HG03060 (cell line): ENCODE measurements around the gene C20orf173.

Experiments
- ATAC-seq: cut with Tn5 transposase; IDR thresholded peaks from one replicate; pipeline ENCODE4 v1.9.1; 2021; ENCODE audit warnings: low read depth, moderate number of reproducible peaks; ENCODE audit not compliant: unreplicated experiment

The C20orf173 gene

DNA sequence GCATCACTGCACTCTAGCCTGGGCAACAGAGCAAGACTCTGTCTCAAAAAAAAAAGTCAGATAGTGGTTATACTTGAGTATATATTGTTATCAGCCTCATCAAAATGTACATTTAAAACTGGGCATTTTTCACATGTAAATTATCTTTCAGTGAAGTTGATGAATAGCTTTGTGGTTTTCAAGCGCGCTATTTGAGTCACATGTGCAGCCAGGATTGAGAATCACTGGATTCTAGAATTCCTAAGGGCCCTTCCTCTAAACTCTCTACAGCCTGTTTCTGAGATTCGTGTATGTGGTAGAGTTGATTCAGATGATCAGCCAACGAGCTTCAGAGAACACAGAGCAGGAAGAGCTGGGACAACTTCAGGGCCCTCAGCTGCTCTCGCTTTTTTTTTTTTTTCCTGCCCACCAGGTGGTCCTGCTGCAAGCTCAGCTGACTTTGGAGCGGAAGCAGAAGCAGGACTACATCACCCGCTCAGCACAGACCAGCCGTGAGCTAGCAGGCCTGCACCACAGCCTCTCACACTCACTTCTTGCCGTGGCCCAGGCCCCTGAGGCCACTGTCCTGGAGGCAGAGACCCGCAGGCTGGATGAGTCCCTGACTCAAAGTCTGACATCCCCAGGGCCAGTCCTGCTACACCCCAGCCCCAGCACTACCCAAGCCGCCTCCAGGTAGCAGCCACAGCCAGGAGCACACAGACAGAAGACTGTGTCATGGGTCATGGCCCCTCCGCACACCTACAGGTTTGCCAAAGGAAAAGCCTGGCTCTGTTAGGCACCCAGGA, 18.3 kb downstream of the C20orf173 start:
- no peak for ATAC-seq

DNA sequence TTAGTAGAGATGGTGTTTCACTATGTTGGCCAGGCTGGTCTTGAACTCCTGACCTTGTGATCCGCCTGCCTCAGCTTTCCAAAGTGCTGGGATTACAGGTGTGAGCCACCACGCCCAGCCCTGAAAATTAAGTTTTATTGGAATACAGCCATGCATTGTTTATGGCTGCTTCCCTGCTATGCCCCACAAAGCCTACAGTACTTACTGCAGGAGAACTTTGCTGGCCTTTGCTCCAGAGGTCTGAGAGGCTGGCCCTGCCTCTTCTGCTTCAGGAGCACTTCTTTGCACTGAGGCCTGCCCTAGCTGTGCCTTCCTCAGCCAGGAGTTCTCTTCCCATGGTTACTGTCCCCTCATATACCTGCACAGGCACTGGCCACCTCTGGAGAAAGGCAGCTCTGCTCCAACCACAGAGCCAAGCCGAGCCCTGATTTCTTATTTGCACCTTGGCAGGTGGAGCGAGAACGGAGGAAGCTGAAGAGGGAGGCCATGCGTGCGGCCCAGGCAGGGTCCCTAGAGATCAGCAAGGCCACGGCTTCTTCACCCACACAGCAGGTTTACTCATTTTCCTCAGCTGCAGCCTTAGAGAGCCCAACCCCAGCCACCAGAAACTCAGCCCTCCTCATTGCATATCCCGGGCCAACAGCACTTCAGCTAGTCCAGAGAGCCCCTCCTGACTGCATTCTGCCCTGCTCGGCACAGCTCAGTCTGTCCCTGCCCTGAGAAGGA, 20.8 kb downstream of the C20orf173 start:
- no peak for ATAC-seq

DNA sequence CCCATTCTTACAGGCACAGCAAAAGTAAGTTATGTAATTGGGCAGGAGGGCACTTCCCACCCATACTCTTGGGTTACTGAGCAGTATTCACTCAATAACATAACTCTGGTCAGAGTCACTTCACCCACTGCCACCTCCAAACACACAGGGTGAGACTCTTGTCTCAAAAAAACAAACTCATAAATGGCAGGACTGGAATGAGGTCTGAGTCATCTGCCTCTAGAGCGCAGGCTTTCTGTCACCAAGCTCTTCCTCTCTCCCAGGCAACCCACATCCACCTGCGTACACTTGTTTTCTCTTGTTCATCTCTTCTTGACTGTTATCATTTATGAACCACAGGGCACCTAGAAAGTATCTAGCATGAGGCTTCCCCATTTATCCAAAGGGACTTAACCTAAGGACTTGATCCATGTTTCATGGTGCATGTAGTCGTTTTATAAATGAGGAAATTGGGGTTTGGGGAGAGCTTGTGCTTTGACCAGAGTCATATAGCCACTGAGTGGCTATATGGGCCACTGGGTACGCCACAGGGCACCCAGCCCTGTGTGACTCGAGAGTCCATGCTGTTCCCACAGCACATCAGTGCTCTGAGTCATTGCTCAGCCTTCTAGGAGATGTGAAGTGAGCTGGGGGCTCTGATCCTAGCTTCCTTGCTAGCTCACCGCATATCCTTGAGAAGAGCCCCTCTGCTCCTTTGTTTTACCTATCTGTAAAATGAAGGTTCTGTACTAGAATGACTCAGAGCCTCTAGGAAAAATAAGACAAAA, 22.4 kb downstream of the C20orf173 start:
- no peak for ATAC-seq

DNA sequence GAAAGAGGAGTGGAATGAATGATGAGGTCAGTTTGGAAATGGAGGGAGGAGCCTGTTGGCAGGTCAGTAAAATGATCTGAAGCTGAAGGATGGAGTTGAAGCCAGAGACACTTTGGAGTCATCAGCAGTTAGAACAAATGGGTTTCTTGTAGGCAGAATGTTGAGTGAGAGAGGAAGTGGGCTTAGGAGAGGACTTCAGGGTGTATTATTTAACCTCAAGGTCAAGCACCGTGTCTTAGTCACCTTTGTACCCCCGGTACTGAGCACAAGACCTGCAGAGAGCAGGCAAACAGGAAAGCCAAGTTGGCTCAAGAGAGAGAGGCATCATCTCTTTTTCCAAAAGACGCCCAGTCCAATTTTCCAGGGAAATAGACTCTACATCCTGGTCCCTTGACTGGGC, 23.3 kb downstream of the C20orf173 start:
- no peak for ATAC-seq

DNA sequence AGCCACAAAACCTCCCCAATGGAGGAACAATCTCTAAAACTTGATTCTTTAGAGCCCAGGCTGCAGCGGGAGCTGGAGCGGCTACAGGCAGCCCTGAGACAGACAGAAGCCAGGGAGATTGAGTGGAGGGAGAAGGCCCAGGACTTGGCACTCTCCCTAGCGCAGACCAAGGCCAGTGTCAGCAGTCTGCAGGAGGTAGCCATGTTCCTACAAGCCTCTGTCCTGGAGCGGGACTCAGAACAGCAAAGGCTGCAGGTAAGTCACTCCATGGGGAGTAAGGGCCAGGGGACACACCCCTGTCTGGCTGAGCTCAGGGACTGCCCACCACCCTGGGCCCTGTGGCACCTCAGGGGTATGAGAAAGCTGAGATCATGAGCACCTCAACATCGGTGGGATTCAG, 24.7 kb downstream of the C20orf173 start:
- no peak for ATAC-seq

DNA sequence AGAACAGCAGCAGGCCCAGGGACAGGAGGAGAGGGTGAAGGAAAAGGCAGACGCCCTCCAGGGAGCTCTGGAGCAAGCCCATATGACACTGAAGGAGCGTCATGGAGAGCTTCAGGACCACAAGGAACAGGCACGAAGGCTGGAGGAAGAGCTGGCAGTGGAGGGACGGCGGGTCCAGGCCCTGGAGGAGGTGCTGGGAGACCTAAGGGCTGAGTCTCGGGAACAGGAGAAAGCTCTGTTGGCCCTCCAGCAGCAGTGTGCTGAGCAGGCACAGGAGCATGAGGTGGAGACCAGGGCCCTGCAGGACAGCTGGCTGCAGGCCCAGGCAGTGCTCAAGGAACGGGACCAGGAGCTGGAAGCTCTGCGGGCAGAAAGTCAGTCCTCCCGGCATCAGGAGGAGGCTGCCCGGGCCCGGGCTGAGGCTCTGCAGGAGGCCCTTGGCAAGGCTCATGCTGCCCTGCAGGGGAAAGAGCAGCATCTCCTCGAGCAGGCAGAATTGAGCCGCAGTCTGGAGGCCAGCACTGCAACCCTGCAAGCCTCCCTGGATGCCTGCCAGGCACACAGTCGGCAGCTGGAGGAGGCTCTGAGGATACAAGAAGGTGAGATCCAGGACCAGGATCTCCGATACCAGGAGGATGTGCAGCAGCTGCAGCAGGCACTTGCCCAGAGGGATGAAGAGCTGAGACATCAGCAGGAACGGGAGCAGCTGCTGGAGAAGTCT, 25.5 kb downstream of the C20orf173 start:
- ATAC-seq = no peak

DNA sequence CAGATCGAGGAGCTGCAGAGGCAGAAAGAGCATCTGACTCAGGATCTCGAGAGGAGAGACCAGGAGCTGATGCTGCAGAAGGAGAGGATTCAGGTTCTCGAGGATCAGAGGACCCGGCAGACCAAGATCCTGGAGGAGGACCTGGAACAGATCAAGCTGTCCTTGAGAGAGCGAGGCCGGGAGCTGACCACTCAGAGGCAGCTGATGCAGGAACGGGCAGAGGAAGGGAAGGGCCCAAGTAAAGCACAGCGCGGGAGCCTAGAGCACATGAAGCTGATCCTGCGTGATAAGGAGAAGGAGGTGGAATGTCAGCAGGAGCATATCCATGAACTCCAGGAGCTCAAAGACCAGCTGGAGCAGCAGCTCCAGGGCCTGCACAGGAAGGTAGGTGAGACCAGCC, 26.2 kb downstream of the C20orf173 start:
- ATAC-seq = no peak

DNA sequence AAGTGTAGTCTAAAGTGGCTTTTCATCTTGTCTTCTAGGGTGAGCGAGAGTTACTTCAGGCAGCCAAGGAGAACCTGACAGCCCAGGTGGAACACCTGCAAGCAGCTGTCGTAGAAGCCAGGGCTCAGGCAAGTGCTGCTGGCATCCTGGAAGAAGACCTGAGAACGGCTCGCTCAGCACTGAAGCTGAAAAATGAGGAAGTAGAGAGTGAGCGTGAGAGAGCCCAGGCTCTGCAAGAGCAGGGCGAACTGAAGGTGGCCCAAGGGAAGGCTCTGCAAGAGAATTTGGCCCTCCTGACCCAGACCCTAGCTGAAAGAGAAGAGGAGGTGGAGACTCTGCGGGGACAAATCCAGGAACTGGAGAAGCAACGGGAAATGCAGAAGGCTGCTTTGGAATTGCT, 27.1 kb downstream of the C20orf173 start:
- ATAC-seq = no peak

DNA sequence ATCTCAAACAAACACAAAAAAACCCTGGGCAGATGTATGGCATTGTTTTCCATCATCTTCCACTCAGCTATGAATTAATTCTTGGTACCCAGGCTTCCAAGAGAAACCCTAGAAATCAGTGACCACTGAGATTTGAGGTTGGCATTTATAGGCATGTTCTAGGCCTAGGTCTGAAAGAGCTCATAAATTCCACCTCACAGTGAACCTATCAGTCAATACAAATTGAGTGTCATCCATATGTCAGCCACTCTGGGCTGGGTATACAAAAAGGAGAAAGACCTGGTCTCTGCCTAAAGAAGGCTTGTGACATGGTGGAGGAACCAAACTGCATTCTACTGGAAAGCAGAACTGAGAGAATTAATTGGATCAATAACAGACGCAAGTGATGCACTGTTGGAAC, 30.2 kb downstream of the C20orf173 start:
- ATAC-seq = no peak

DNA sequence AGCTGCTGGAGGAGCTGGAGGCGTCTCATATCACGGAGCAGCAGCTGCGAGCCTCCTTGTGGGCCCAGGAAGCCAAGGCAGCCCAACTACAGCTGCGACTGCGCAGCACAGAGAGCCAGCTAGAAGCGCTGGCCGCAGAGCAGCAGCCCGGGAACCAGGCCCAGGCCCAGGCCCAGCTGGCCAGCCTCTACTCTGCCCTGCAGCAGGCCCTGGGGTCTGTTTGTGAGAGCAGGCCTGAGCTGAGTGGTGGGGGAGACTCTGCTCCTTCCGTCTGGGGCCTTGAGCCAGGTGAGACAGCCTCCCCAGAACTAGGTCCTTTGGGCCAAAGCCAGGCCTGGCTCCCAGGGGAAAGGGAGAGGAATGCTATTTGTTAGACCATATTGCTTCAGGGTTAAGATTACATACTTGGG, 31.7 kb downstream of the C20orf173 start:
- no peak for ATAC-seq

DNA sequence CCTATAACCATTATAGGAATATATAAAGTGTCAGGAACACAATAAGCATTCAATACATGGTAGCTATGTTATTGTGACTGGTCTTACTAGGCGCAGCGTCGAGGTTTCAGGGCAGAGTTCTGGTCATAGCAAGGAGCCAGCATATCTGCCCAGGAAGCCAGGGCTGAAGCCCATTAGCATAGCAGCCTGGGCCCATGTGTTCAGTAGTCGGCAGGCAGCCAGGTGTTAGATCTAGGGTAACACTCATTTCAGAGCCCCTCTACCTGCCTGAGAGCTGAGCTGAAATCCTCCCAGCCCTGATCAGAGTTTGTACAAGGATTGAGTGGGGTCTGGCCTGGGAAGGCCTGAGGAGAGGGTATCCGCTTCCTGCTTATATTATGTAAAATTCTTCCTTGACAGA, 32.1 kb downstream of the C20orf173 start:
- no peak for ATAC-seq

DNA sequence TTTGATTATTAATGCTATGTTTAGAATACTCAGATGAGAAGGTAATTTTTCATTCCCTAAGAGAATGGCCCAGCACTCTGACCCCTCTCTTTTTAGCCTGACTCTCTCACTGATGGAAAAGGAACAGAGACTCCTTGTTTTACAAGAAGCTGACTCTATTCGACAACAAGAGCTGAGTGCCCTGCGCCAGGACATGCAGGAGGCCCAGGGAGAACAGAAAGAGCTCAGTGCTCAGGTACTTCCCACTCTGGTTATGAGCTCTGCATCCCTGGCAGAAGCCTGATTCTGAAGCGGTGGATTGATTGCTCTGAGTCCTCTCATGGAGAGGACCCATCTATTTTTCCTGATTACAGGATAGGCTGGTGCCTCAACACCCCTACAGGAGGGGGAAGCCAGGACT, 33.0 kb downstream of the C20orf173 start:
- no peak for ATAC-seq

DNA sequence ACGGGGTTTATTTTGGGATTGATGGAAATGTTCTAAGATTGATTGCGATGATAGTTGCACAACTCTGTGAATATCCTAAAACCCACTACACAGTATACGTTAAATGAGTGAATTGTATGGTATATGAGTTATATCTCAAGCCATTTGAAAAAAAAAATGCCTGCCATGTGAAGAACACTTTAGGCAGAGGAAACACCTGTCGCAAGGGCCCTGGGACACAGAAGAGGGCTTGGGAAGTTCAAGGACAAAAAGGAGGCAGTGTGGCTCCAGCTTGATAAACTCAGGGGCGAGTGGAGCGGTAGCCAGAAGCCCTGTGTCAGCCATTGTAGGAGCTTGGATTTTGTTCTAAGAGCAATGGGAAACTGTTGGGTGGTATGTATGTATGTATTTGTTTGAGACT, 37.1 kb downstream of the C20orf173 start:
- no peak for ATAC-seq

DNA sequence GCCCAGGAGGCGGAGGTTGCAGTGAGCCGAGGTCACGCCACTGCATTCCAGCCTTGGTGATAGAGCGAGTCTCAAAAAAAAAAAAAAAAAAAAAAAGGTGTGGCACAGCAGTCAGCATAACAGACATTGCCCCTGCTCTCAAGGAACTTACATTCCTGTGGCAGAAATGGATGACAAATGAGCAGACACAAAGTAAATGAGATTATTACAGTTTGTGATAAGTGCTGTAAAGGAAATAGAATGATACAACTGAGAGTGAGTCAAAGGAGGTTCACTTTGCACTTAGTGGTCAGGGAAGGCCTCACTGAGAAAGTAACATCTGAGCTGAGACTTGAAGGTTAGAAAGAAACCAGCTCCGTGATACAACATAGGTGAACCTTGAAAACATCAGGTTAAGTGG, 37.6 kb downstream of the C20orf173 start:
- ATAC-seq = no peak

DNA sequence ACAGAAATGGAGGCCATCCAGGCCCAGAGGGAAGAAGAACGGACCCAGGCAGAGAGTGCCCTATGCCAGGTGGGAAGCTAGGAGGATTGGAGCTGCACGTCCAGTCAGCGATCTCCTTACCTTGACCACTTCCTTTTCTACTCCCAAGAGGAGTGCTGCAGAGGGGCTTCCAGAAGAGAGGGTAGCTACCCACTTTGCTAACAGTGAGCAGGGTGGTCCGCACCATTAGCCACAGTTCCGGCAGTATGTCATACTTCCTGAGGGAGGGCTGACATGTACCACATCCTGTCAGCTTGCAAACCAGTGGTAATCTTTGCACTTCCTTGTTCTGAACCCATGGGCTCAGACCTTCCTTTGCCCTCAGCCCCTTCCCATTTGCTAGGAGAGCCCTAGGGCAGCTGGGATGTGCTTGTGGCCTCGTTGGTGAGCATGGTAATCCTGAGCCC, 38.7 kb downstream of the C20orf173 start:
- ATAC-seq = peak; percentile 60

DNA sequence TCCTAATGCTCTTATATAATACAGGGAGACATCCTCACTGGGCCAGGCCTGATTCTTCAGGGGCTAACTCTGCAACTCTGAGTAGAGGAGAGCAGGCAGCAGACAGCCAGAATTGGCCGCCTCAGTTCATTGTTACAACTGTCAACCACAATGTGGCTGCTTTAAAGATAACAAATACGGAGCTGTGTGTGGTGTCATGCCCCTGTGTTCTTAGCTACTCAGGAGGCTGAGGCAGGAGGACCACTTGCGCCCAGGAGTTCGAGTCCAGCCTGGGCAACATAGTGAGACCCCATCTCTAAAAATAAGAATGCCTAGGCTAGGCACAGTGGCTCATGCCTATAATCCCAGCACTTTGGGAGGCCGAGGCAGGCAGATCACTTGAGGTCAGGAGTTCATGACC, 39.7 kb downstream of the C20orf173 start:
- ATAC-seq = no peak

DNA sequence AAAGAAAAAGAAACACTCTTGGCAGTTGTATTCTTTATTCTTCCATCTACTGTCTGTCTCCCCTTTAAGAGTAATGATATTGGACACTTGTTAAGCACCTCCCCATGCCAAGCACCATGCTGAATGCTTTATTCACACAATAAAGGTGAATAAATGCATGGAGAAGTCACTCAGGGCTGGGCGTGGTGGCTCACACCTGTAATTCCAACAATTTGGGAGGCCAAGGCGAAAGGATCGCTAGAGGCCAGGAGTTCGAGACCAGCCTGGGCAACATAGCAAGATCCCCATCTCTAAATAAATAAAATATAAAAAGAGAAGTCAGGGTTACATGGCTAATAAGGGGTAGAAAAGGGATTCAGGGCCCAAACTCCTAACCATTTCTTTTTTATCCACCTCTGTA, 42.0 kb downstream of the C20orf173 start:
- no peak for ATAC-seq

DNA sequence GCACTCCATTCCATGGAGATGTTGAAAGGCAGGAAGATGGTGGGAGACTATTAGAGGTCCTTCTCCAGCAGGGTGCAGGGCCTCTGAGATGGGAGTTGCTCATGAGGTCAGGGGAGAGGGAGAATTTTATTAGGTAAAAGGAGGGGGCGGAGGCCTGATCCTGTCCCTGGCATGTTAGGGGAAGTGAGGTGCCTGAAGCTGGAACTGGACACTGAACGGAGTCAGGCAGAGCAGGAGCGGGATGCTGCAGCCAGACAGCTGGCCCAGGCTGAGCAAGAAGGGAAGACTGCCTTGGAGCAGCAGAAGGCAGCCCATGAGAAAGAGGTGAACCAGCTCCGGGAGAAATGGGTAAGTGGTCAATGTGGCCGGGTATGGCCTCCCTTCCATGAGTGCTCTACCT, 49.7 kb downstream of the C20orf173 start:
- ATAC-seq = no peak

DNA sequence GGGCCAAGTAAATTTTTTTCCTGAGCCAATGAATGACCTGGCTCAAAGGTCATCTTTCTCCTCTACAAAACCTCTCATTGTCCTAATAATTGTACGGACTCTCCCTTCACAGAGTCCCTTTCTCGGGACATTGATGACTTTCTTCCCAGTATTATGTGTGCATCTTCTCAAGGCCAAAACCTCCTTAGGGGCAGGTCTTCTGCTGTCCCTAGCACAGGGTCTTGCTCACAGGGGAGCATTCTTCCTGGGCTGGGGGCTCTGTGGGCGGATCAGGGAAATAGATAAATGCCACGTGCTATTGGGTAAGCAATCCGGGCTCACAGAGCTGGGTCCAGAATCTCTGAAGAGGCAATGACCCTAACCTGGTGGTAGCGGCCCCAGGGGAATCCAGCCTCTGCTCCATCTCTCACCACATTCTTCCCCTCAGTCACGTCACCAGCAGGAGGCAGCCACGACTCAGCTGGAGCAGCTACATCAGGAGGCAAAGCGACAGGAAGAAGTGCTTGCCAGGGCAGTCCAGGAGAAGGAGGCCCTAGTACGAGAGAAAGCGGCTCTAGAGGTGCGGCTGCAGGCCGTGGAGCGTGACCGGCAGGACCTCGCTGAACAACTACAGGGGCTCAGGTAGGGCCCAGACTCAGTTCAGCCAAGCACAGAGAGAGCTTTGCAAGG, 50.5 kb downstream of the C20orf173 start:
- ATAC-seq = no peak
